ENCODE data around the gene LRMDA.

Gene LRMDA

GRCh38 chr10:75449382-75450074 is 18.1 kb downstream of the LRMDA start:
- DNase-seq (ENCODE audit: low read depth) = no peak

- no peak for DNase-seq (ENCODE audit: low read depth)
Measured at GRCh38 chr10:75450075-75450445, 18.6 kb downstream of the LRMDA start.

- DNase-seq (ENCODE audit: low read depth) = no peak
Measured at GRCh38 chr10:75450644-75451640, 19.5 kb downstream of the LRMDA start.

GRCh38 chr10:75451831-75452230 is 20.4 kb downstream of the LRMDA start:
- no peak for DNase-seq (ENCODE audit: low read depth)

- DNase-seq (ENCODE audit: low read depth) = no peak
Measured at GRCh38 chr10:75452997-75453396, 21.6 kb downstream of the LRMDA start.

- DNase-seq (ENCODE audit: low read depth) = no peak
Measured at GRCh38 chr10:75456122-75456521, 24.7 kb downstream of the LRMDA start.

- no peak for DNase-seq (ENCODE audit: low read depth)
Measured at GRCh38 chr10:75460059-75460458, 28.6 kb downstream of the LRMDA start.

GRCh38 chr10:75461672-75462649 is 30.5 kb downstream of the LRMDA start:
- no peak for DNase-seq (ENCODE audit: low read depth)

GRCh38 chr10:75462865-75463264 is 31.4 kb downstream of the LRMDA start:
- no peak for DNase-seq (ENCODE audit: low read depth)

GRCh38 chr10:75464478-75465449 is 33.3 kb downstream of the LRMDA start:
- DNase-seq (ENCODE audit: low read depth) = no peak

- DNase-seq (ENCODE audit: low read depth) = no peak
Measured at GRCh38 chr10:75465450-75465827, 34.0 kb downstream of the LRMDA start.

- DNase-seq (ENCODE audit: low read depth) = no peak
Measured at GRCh38 chr10:75466001-75466400, 34.6 kb downstream of the LRMDA start.

- no peak for DNase-seq (ENCODE audit: low read depth)
Measured at GRCh38 chr10:75466886-75467285, 35.5 kb downstream of the LRMDA start.

- DNase-seq (ENCODE audit: low read depth) = no peak
Measured at GRCh38 chr10:75468612-75469005, 37.2 kb downstream of the LRMDA start.

- DNase-seq (ENCODE audit: low read depth) = no peak
Measured at GRCh38 chr10:75469006-75469616, 37.7 kb downstream of the LRMDA start.

GRCh38 chr10:75470901-75471300 is 39.5 kb downstream of the LRMDA start:
- DNase-seq (ENCODE audit: low read depth) = no peak

GRCh38 chr10:75472685-75473084 is 41.3 kb downstream of the LRMDA start:
- no peak for DNase-seq (ENCODE audit: low read depth)

GRCh38 chr10:75474106-75474505 is 42.7 kb downstream of the LRMDA start:
- DNase-seq (ENCODE audit: low read depth) = no peak

- DNase-seq (ENCODE audit: low read depth) = no peak
Measured at GRCh38 chr10:75475460-75476182, 44.2 kb downstream of the LRMDA start.

- no peak for DNase-seq (ENCODE audit: low read depth)
Measured at GRCh38 chr10:75476569-75476968, 45.1 kb downstream of the LRMDA start.

Measured in stimulated activated CD4-positive, alpha-beta T cell treated with anti-CD3 and anti-CD28 coated beads, Interleukin-2, amount 100 ng/mL, for 4 hours (primary cell).